Midbrain (tissue), 1 donor: ENCODE results near the gene MRPS21.
"Not testable (repeated sequence)": the region's sequence is repeated elsewhere in the genome, so short reads cannot be mapped to it uniquely, and the experiment has no call there.

Experiments used
- DNase-seq: peaks from one replicate; lab custom pipeline; 2025; lab: John Stamatoyannopoulos, UW

Gene MRPS21

DNA sequence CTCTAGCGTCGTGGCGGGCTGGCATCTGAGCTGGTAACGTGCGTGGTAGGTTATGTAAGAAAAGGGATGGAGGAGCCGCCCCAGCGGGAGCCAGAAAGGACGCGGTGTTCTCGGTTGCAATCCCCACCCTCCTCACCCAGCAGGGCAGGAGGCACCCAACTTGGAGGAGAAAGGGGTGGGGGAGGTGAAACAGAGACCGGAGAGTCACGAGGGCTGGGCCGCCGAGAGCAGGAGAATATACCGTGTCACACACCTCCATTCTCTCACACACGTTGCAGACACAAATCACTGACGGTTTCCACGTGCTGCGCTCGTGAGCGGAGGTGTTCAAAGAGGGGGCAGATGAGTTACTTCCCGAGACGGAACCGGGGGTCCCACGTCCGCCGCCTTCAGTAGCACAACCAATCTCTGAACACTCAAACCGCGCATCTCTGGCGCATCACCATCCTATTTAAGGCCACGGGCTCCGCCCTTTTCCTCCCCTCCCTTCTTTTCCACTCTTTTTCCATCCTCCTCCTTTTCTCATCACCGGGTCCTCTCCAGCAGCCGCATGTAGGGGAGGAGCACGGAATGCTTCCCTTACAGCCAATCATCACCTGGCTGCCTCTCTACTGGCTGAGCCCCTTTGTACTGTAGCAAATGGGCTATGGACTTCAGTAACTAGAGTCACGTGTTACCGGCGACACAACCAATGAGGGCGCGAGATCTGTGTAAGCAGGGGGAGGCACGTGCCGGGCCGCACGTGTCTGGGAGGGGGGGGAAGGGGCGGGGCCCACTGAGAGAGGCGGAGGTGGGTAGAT is 11.7 kb upstream of the MRPS21 start, which contains the start of gene CIART:
Gene CIART, plus strand, starts transcription at position 797 of the 800 bp plus-strand sequence. CDS start 714 bp downstream, outside the sequence.
- peak; percentile 95 for DNase-seq

DNA sequence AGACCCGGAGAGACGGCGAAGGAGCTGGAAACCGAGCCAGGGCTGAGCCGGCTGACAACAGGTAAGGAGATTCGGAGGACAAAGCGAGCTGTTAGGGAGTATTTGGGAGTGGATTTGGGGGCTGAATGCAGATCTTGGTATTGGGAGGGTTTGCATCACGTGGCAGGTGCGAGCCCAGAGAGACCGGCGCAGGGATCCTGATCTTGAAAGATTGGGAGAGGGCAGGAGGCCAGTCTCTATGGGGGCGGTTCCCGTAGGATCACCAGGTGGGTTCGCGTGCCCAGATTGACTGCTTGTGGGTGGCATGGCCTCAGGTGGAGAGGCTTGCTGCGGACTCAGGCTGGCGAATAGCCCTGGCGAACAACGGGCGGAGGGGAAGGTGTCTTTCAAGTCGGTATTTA is 11.1 kb upstream of the MRPS21 start:
- peak; percentile 68 for DNase-seq

DNA sequence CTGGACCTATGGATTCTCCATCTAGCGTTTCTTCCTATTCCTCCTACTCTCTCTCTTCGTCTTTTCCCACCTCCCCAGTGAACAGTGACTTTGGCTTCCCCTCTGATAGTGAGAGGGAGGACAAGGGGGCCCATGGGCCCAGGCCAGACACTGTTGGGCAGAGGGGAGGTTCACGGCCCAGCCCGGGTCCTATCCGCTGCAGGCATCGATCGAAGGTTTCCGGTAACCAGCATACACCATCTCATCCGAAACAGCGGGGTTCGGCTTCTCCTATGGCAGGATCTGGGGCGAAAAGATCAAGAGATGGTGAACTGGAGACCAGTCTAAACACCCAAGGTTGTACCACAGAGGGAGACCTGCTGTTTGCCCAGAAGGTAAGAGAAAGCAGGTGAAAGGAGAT is 10.4 kb upstream of the MRPS21 start:
- DNase-seq: no peak

DNA sequence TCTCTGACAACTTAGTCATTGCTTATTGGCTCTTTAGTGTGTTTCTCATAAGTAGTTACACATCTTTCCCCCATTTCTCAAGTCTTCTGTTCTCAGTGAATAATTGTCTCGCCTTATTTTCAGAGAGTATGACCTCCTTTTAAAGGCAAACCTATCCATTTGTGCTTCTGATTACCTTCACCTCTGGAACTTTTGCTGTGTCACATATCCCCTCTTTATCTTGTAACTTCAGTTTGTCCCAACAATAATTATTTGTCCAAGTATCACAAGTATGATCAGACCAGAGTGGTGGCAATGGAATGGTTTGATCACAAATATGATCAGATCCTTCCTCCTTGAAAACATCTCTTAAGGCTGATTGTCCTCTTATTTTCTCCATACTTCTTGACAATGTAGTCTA is 5.3 kb upstream of the MRPS21 start:
- no peak for DNase-seq

DNA sequence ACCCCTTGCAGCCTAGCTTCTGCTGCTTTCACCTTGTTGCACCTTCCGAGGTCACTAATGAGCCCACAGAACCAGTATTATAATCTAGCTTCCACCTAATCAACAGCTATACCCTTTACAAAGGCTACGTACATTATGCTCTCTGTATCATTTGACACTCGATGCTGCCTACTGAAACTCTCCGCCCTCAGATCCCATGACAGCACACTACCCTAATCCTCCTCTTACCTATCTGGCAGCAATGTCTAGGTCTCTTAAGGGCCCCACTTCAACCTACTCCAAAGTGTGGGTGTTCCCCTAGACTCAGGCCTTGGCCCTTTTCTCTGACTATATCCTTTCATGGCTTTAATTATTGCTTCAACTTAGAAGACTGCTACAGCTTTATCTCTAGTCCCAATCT is 4.8 kb upstream of the MRPS21 start:
- no peak for DNase-seq

DNA sequence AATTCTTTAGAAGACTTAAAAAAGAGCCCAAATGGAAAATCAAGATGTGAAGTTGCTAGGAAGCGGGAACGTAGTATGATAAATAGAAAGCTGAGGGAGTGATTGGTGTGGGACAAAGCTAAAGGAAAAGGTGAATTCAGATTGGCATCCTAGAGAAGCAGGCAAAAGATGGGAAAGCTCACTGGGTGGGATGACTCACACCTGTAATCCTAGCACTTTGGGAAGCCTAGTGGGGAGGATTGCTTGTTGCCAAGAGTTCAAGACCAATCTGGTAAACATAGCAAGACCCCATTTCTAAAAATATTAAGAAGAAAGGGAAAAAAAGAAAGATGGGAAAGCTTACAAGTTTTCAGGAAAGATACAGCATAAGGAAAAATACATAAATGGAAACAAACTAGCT is 1.8 kb downstream of the MRPS21 start:
- DNase-seq: no peak

DNA sequence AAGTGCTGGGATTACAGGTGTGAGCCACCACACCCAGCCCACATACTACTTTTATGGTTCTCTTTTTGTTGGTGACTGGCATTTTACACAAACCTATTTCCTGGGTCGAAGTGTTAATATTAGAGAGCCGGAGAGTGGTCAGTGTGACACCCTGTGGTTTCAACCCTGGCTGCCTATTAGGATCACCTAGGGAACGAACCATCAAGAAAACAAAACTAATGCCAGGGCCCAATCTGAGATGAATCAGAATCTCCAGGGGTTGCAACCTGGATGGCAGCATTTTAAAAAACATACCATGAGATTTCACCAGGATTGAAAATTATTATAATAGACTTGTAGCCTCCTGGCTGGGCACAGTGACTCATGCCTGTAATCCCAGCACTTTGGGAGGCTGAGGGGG is 6.1 kb downstream of the MRPS21 start:
- no peak for DNase-seq

DNA sequence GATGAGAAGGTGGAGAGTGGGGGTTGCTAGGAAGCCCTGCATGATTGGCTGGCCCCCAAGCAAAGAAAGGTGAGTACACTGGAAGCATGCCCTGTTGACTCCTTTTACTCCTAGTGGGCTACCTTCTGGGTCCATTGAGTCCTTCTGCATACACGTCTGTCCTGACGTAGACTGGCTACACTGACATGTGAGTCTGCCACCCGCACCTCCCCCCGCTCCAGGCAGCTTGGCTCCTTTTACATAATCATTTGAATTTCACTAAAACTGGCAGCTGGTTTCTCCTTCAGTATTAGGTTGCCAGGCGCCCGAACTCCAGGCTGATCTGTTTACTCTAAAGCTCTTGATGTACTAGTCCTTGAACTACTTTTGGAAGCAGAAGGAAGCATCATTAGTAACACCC is 8.7 kb downstream of the MRPS21 start:
- peak; percentile 75 for DNase-seq

DNA sequence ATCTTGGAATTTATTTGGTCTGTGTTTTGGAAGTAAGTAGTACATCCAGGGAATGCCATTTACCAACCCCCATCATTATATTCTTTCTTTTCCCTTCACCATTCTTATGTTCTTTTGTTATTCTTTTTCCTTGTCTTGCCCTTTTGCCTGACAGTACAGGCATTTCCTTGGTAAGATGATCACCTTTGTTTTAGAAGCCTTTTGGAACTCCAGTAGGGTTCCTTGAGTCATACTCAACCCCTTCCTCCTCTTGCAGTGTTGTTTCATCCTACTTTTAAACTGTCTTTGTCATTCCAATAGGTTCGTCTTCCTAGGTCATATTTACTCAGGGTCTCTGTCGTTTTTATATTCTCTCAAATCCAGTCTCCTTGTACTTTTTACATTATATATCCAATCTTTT is 9.2 kb downstream of the MRPS21 start:
- DNase-seq: no peak

DNA sequence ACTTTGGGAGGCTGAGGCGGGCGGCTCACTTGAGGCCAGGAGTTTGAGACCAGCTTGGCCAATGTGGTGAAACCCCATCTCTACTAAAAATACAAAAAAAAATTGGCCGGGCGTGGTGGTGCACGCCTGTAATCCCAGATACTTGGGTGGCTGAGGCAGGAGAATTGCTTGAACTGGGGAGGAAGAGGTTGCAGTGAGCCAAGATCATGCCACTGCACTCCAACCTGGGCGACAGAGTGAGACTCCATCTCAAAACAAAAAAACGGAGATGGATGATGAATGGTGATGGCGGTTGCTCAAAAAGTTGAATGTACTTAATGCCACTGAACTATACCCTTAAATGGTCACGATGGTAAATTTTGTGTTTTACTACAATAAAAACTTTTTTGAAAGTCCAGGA is 14.9 kb downstream of the MRPS21 start:
- DNase-seq: not testable (repeated sequence)

DNA sequence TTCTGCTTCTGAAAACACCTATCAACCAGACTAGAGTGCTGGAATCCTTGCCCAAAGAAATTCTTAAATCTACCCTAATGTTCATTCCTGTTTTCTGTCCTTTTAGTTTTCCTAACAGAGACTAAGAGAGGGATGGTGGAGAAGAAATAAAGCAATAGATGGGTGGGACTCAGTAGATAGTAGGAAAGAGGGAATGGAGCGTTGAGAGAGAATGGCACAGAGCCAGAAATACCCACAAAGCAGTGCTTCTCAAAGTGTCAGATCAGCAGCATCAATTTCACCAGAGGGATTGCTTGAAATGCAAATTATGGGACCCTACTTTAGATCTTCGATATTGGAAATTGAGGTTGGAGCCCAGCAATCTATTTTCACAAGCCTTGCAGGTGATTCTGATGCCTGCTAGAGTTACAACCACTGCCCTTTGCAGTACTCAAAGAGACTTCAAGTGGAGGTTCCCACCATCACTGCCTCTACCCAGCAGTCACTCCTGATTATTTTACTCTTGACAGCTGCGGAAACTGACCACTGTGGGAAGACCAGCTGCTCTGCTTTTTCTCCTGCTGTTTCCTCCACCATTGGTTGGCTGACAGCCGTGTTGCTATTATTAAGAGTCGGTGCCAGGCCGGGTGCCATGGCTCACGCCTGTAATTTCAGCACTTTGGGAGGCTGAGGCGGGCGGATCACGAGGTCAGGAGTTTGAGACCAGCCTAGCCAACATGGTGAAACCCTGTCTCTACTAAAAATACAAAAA is 16.3 kb downstream of the MRPS21 start:
- DNase-seq: no peak

DNA sequence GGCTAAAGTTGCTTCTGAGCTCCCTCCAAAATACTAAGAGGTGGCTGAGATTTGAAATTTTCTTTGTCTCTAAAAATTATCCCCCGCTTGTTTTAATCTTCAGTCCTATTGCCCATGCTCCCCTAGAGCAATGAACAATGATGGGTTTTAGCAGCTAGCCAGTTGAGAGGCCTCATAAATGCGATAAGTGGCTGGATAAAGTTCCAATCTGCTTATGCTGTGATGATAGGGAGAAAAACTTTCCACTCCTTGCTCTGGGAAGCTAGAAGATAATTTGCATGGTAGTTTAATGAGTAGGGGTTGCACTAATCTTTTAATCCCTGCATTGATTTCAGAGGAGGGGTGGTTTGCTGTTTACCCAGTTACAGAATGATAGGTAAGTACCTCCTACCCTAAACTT is 18.1 kb downstream of the MRPS21 start:
- no peak for DNase-seq

DNA sequence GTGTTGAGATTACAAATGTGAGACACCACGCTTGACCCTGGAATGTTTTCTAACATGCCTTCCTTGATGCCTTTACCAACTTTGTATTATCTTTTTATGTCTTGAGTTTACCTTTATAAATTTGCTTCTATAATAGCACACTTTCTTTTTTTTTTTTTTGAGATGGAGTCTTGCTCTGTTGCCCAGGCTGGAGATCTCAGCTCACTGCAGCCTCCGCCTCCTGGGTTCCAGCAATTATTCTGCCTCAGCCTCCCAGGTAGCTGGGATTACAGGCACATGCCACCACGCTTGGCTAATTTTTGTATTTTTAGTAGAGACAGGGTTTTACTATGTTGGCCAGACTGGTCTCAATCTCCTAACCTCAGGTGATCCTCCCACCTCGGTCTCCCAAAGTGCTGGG is 21.0 kb downstream of the MRPS21 start:
- DNase-seq: not testable (repeated sequence)

DNA sequence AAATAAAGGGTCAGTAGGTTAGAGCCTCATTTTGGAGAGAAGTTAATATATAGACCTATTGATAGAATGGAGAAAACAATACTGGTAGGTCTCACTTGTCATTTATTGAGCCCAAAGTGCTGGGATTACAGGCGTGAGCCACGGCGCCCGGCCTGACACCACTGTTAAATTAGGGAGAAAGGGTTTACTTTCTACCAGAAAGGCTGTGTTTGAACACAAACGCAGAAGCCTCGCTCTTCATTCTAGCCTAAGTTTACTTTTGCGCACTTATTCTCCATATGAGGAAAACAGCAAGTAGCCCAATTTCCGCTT is 27.0 kb downstream of the MRPS21 start:
- no peak for DNase-seq

DNA sequence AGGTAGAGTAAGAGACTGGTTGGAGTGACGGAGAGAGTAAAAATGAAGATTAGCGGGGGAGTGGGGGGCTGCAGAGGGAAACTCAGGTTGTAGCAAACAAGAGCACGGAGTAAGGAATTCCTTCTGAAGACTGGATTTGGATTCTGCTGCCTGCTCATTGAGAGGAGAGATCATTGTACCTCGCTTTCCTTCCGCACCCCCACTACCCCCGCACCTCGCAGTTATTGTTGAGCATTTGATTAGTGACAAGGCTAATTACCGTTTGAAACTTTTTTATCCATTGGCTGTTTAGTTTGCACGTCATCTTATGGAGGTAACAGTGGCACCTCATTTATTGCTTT is 28.1 kb downstream of the MRPS21 start:
- DNase-seq: no peak

DNA sequence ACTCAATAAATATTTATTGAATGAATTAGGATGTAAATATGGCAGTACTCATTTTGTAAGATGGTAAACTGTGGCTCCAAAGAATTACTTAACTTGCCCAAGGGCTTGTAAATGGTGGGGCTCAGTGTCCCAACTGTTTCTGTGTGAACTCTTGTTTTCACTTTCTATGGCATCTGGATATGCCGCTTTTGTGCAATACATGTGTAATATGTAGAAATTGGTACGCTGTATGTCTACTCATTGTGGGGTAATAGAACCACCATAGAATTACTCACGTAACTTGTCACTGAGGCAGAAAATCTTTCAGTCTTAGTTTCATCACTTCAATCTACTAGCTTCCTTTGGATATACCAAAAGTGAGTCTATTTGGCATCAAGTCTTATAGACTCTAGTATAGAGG is 28.6 kb downstream of the MRPS21 start:
- DNase-seq: no peak

DNA sequence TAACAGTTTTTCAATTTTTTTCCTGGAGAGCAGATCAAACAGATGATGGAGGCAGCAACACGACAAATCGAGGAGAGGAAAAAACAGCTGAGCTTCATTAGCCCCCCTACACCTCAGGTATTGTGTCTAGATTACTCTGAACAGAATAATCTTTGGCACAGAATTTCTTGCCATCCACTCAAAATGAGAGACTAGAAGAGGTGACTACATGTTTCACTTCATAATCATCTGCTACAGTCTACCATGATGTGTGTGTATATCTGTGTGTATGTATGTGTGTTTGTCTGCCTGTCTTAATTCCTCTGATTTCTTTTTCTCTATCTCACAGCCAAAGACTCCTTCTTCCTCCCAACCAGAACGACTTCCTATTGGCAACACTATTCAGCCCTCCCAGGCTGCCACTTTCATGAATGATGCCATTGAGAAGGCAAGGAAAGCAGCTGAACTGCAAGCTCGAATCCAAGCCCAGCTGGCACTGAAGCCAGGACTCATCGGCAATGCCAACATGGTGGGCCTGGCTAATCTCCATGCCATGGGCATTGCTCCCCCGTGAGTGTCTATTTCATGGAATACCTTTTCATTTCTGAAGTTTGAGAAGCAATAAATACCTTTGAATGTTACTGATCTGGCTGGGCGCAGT is 39.1 kb downstream of the MRPS21 start:
- DNase-seq: peak; percentile 23

DNA sequence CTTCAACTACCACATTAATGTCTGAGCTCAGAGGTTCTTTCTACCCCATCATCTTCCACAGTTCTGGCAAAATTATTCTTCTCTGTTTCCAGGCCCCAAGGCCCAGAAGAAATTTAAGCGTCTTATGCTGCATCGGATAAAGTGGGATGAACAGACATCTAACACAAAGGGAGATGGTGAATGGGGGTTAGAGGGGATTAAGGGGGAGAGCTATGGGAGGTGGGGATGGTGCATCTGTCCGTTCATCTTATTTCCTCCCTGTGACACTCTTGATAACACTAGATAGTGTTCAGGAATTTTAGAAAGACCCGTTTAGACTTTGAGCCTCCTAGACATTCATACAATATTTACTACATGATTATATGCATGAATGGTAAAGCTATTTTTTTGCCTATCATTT is 52.7 kb downstream of the MRPS21 start:
- no peak for DNase-seq

DNA sequence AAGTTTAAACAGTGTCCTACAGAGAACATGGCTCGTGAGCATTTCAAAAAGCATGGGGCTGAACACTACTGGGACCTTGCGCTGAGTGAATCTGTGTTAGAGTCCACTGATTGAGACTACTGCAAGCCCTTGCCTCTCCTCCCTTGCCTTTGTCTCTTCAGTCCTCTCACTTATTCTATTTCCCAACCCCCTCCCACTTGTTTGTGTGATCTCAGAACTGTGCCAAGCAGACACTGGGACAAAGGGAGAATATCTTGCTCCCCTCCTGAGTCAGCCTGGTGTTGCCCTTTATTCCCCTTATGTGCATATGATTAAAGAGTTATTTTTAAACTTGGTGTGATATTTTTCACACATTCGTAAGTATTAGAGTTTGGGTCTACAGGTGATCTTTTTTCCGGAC is 59.2 kb downstream of the MRPS21 start:
- DNase-seq: no peak
